HG03095 (cell line): ENCODE results near the gene DPP6.
"Not testable (repeated sequence)": the region's sequence is repeated elsewhere in the genome, so short reads cannot be mapped to it uniquely, and the experiment has no call there.

ENCODE experiments used
- ATAC-seq: cut with Tn5 transposase; IDR thresholded peaks from one replicate; pipeline ENCODE4 v1.9.1; 2021; ENCODE audit warnings: moderate library complexity; ENCODE audit not compliant: unreplicated experiment

DPP6 gene

DNA sequence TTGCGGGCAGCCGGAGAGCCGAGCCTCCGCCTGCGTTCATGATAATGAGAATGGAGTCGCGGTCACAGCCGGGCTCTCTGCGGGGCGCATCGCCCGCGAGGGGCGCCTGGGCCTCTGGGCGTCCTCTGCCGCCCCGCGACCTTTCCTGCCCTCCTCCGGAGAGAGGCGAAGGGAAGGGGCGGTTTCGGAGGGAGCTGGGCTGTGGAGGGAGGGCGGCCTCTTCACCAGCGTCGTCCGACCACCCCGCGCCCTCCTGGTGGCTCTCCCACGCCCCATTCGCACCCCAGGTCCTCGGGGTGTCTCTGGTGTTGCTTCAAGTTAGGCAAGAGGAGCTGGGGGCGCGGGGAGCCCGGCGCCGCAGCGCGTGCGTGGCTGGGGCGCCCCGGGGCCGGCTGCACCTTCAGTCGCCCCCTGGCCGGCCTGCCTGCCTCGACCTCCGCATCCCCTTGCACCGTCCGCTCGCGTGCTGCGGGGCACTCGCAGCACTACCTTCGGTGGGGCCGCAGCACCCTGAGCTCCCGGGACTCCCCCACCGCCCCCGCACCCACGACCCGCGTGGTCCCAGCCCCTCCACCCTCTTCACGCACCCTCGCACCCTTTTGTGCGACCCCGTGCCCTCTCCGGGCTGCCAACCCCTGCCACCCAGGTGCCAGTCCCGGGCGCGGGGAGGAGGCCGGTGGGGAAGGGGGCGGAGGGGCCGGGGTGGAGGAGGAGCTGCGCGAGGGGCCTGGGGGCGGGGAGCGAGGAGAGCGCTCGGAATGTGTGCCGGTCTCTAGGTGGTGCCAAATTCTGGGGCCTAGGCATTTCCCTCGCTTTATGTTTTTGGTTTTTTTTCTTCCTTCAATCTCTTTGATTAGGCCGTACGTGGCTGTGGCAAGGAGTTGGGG lies at the start of gene DPP6:
TSS of gene DPP6 (plus strand) at position 756 of the 887 bp plus-strand sequence.
- ATAC-seq: not testable (repeated sequence)

DNA sequence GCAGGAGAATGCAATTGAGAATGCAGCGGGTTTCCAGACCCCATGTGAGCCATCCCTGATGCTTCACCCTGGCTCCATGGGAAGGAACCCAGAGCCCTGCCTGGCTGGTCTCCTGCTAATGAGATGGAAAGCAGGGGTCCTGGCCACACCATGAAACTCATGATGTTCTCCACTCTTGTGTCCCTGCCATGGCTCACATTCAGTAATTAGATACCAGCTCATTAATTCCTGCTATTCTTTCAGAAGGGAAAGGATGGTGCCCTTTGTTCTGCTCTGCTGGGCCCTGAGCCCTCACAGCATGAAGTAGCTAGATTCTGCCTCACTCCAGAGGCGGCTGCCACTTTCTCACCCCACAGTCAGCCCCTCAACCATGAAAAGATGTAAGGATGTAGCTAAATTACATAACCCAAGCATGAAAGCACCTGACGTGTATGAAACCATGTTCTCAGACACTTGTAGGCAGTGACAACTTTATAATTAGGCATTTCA lies 42.7 kb upstream of the DPP6 start:
- ATAC-seq: not testable (repeated sequence)

DNA sequence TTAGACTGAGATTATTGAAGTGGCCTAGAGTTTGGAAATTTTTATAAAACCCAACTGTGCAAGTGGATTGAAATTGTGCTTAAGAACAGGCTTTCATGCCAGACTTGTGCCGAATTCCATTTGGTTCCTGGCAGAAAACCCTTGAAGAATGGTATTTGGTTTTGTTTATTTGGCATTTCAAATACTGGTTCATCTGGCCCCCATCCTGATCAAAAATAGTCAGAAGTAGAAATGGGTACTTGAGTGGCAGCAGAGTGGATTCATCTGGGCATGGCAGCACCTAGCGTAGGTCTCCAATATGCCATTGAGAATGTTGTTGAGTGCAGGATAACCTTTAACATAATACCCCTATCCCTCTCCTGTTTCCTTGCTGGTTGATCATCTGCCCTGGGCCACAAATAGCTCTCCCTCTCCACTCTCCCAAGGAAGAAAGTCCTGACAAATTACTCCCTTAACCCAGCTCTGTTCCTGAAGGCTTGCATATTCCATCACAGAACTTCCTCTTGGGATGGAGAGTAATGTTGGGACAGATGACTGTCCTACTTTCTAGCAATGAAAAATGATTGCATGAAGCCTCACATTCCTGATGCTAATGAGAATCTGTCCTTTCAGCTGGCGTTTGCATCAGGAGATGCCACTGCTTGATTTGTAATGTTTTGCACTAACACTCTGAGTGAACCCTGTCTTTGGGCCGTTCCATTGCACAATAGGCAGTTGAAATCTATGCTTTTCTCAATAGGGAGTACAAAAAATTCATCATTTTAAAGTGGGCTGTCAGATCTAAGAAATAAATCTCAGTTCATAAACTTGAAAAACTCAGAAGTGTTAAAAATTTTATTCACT lies 41.3 kb upstream of the DPP6 start:
- not testable (repeated sequence) for ATAC-seq

DNA sequence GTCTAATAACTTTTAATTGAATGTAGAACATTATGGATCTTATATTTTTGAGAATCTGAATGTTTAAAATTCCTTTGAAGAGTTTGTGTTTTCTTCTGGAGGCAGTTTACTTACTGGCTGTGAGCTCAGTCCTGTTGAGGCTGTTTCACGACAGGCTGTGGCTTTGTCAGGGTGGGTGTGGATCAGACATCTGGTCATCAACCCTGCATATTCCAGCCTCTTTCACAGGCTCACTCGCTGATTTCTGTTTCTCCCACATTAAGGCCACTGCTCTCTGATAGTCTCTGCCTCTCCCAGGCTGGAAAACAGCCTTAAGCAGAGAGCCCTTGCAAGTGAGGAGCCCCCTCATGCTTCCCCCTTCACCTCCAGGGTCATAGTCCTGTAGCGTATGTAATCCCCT lies 39.4 kb upstream of the DPP6 start:
- not testable (repeated sequence) for ATAC-seq

DNA sequence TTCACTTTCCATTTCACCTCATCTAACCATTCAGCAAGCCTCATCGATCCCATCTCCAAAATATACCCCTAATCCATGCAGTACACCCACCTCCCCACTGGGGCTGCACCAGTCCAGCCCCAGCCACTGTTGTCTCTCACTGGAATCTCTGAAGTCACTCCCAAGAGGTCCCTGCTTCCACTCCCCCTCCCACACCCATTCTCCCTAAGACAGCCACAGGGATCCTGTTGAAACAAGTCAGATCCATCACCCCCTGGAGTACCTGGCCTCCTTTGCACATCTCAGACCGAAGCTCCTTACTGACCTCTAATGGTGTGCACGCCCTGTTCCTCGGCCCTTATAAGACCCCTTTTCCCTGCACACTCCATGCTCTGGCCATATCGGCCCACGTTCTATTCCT lies 36.6 kb upstream of the DPP6 start:
- ATAC-seq: not testable (repeated sequence)

DNA sequence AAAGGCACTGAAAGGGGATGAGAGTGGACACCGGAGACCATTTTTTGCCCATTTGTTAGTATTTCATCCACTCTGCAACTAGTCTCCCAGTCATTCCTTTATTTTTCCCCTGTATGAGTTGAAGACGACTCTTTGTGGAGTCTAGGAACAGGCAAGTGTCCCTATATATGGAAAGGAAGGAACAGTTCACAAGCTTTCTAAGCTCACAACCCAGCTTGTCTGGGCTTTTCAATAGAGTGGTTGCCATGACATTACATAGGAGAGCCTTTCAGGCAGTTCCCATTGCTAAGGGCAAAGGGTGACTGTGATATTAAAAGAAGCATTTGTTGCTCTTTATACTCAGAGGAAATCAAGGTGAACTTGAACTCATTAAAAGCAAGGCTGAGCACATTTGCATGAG lies 33.8 kb upstream of the DPP6 start:
- ATAC-seq: not testable (repeated sequence)

DNA sequence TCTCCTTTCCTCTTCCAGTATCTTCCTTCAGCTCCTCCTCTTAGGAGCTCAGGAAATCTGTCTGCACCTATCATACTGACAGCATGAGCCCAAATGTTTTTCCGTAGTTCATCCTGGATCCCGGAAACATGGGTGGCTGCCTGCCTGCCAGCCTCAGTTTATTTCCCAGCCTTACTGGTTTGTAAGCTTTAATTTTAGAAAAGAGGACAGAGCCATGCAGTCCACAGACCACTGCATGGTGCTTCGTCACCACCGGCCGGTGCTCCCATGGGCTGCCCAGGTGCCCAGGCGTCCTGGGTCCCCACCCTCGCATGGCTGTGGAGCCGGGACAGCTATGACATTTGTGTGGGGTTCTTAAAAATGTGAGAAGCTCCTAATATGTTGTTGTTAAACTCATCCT lies 24.4 kb upstream of the DPP6 start:
- not testable (repeated sequence) for ATAC-seq

DNA sequence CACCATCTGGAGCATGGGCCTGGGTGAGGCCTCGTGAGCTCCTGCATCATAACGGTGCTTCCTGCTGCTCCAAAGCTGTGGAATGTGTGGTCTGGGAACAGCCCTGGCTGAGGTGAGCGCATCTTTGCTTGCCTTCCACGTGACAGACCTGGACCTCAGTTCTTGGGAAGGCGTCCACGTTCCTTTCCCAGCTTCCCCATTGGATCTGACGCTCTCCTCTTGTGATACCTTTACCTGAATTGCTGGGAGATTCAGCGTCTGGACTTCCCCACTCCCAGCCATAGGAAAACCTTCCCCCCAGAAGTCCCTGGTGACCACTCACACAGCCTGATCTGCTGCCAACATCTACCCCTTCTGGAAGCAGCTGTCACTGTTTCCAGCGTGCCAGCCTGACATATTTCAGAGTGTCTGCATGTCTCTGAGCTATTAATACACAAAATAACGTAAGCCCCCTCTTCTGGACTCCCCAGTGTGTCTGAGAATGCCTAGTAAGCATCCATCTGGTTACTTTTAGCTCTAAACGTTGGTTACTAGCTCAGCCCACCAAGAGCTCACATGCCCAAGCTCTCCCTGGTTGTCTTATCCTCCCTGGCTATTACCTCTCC lies 21.6 kb upstream of the DPP6 start:
- not testable (repeated sequence) for ATAC-seq

DNA sequence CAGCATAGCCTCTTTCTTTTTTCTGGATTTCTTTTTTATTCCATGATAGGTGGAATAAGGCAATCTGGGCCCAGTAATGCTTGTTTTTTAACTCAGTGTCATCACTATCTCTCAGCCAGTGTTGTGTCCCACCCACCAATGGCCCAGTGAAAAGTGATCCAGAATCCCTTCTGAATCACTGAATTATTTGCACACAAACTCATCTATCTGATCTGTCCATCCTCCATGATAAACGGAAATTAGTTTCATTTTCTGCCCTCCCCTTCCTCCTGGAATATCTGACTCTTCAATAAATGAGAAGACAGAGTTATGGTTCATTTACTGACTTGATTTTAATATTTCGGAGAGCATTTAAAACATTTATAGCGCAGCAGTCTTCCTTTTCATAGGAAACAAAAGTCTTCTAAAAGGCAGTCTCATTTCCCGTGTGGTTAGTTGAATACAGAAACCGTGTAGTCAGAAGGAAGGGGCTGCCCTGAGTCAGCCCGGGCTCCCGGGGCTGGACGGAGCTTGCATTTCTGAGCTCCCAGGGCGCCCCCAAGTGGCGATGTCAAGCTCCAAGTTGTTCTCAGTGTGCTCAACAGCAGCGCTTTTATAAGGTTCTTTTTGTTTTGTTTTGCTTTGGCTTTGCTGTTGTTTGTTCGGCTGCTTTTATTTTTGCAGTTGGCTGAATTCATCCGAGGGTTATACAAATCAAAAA lies 12.6 kb upstream of the DPP6 start:
- not testable (repeated sequence) for ATAC-seq

DNA sequence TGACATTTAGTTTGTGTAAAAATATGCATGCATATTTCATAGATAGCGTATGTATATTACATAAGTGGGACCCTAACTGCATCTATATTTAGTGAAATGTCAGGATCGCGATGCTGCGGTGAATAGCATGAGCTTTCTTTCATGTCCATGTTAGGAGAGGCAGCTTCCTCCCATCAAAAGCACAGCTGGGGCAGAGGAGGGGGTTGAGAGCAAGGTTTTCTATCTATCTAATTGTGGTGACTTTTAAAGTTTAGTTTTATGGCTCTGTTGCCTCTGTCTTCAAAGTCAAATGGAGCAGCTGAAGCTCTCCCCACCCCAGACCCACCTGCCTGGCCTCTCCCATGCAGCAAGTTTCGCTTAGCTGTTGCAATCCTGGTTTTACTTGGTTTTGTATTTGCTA lies 1.8 kb upstream of the DPP6 start:
- ATAC-seq: not testable (repeated sequence)

DNA sequence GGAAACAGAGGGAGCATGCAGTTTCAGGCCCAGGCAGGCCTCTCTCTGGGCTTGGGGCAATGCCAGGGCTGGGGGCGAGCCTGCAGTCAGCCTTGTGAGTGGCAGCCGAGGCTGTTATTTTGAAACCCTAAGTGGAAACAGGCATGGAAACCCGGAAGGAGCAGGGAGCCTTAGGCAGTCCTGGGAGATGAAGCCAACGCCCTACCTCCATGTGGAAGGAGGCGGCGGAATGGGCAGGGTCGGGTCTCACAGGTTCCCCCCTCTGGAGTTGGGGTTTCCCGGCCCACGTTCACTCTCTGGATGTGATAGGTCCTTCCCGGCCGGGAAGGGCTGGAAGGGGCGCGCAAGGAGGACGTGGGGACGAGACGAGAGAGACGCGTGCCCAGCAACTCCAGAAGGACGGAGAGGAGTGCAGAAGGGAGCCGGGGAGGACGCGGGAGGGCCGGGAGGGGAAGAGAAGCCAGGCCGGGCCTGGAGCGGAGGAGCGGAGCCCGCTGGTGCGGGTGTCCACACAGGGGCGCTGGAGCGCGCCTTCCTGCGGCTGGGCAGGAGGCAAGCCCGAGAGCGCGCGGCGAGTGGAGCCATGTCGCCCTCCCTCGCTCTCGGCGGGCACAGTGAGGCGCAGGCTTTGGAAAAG lies 1.1 kb upstream of the DPP6 start:
- ATAC-seq: not testable (repeated sequence)

DNA sequence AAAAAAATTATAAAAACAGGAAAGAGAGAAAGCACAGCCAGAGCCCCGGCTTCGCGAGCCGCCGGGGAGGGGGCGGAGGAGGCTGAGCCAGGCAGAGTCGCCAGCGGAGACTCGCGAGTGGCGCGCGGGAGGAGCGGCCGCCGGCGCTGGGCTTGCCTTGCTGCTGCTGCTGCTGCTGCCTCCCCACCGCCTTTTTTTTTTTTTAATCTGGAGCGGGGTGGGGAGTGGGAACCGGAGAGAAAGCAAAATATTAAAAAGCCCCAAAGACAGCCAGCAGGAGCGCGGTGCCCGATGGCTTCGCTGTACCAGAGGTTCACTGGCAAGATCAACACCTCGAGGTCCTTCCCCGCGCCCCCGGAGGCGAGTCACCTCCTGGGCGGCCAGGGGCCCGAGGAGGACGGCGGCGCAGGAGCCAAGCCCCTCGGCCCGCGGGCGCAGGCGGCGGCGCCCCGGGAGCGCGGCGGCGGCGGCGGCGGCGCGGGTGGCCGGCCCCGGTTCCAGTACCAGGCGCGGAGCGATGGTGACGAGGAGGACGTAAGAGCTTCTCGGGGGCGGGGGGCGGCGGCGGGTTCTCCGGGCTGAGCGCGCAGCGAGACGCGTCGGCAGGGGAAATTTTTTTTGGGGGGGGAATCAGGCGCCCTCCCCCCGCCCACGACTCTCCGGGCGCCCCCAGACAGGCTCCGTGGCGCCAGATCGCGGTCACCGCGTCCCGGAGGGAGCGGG lies 493 bp downstream of the DPP6 start:
- not testable (repeated sequence) for ATAC-seq

DNA sequence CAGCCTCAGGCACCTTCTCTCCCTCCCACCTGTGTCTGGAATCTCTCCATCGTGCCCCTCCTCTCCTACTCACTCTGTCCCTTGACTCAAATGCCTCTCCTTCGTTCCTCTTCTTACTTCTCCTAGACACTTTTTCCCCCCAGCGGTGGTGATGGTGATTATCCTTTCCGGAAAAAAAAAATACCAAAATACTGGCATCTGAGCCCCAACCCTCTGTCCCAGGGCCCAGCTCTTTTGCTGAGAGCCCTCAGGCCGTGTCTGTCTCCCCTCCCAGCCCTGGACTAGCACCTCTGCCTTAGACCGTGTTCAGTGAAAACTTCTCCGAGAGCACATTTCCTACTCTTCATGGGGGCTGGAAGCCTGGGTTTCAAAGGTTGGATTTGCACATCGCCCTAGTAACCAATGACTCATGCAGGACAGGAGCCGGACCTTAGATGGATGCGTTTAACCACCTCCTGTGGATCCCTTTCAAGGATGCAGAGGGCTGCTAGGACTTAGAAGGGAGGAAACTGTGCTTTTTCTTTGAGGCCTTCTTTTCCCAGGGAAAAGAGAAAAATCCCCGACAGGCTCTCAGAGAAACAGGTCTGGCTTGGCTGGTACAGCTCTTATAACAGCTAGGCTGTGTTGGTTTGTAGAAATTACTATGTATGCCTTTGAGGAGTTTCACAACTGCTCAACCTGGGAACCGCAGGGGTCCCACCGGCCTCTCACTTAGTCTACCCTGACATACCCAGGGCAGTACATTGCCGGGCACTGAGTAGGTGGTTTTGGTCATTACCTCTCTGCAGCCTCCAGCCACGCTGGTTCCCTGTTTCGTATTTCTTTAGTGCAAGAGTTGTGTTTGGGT lies 1.5 kb downstream of the DPP6 start:
- not testable (repeated sequence) for ATAC-seq

DNA sequence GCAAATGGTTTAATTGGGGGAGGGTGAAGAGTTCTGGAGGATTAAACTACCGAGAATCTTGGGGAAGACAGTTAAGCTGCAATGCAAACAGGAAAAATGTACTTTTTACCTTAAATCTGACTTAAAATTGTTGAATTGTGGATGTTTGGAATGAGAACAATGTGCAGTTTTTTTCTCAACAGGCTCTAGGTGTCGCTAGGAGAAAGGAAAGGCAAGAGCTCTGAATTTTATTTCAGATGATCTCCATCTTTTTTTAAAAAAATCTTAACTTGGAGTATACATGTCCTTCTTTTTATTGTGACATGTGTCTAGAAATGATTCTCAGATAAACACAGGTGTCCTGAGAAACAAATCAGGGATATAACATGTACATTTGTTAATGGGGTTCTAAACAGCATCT lies 2.5 kb downstream of the DPP6 start:
- not testable (repeated sequence) for ATAC-seq

DNA sequence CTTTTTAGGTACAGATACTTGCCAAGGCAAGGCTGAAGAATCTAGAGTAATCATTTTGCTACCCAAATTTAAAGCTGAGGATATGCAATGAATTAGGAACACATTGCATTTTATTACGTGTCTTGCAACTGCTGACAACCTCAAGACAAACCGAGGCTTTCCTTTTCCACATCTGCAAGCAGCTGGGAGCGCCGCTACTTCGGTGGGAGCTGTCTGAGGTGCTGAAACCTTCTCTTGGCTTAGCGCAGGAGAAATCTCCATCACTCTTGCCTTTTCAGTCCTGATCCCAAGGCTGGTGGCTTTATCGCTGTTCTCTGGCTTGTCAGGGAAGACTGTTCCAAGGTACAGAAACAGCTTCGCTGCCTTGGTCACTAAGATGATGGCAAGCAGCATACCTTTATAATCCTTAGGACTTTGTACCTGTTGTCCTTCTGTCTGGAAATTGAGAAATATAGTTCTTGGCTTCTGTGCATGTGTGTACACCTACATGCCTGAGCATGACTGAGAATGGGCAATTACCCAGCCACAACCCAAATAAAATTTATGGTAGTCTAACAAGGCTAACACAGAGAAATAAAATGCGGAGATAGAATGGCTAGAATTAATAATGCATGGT lies 3.4 kb downstream of the DPP6 start:
- not testable (repeated sequence) for ATAC-seq

DNA sequence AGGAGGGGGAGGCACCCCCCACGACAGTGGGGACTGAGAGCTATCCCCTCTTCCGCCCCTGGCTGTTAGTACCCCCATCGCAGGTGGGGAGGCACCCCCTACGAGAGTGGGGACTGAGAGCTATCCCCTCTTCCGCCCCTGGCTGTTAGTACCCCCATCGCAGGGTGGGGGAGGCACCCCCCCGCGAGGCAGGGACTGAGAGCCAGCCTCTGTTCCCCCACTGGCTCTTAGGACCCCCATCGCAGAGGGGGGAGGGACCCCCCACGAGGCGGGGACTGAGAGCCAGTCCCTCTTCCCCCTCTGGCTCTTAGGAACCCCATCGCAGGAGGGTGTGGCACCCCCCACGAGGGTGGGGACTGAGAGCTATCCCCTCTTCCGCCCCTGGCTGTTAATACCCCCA lies 6.6 kb downstream of the DPP6 start:
- ATAC-seq: not testable (repeated sequence)

DNA sequence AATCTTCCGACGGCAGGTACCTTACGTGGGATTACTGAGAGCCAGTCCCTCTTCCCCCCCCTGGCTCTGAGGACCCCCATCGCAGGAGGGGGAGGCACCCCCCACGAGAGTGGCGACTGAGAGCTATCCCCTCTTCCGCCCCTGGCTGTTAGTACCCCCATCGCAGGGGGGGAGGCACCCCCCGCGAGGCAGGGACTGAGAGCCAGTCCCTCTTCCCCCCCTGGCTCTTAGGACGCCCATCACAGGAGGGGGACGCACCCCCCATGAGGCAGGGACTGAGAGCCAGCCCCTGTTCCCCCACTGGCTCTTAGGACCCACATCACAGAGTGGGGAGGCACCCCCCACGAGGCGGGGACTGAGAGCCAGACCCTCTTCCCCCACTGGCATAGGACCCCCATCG lies 8.4 kb downstream of the DPP6 start:
- ATAC-seq: not testable (repeated sequence)

DNA sequence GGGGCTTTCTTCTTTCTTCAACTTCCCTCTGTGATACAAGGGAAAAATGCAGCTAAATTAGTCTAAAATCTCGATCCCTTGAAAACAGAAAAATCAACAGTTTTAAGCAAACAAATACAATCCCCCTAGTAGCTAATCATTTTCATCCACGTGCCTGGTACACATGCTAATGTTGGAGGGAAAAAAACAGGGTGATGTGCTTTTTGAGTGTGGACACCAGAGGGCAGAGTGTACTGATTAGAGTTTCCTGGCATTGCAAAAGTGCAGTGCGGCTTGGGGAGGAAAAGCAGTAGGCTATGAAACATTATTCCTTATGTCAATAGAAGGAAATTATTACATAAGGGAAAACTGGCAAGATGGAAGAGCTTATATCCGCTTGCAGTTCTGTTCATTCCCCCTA lies 19.6 kb downstream of the DPP6 start:
- not testable (repeated sequence) for ATAC-seq
